GM19099 (cell line): ENCODE measurements around the gene HHAT.

Experiments used
- POLR2A ChIP-seq: IDR thresholded peaks from 3 replicates; pipeline ENCODE4 v1.6.1; 2011; ENCODE audit warnings: low read depth; ENCODE audit not compliant: insufficient read length; ENCODE audit errors: extremely low read depth

Gene HHAT

GRCh38 chr1:210698661-210699060 lies 370.0 kb downstream of the HHAT start:
- TF ChIP-seq POLR2A: no peak

DNA sequence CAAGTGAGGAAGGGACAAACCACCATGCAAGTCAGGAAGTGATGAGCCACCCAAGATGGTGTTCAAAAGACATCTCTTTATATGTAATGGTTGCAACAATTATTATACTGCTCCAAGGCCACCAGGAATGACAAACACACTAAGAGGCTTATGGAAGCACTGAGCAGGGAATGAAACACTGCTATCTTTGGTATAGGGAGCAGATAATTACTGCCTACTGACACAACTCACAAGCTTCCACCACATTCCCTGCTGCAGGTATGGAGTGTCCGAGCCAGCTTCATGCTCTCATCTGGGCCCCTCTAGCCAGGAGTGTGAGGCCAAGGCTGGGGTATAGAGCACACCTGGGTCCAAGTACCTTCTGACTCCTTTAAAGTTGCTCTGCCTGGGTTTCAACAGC lies 371.4 kb downstream of the HHAT start:
- TF ChIP-seq POLR2A: no peak

DNA sequence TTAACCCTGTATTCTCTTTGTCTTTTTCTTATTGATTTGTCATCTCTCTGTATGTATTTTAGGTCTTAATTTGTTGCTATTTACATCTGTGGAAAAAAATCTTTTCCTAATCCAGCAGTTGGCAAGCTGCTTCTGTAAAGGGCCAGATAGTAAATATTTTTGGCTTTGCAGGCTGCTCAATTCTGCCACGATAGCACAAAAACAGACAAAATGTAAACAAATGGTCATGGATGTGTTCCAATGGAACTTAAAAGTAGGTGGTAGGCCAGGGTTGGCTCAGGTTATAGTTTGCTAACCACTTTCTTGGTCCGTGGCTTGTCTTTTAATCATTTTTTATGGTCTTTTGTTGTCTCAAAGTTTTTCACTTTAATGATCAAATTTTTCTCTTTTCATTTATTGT lies 371.8 kb downstream of the HHAT start:
- no peak for TF ChIP-seq POLR2A

DNA sequence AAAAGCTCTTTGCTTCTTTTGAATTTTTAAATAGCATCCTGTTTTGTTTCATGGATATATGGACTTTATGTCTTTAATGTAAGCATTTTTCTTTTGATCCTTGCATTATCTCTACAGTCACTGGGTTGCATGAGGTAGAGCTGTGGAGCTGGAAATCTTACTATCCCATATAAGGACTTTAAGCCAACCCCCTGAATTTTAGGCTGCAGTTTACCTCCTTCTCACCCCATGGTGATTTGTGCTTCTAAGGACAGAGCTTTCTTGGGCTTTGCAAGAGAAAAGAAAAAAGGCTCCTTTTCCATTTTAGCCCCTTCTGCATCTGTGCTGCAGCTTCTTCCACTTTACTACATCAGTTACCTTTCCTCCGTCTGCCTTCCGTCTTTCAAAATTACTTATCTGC lies 373.8 kb downstream of the HHAT start:
- no peak for TF ChIP-seq POLR2A

- no peak for TF ChIP-seq POLR2A
Measured at GRCh38 chr1:210703593-210703992, 374.9 kb downstream of the HHAT start.

GRCh38 chr1:210705086-210705485 lies 376.4 kb downstream of the HHAT start:
- no peak for TF ChIP-seq POLR2A

DNA sequence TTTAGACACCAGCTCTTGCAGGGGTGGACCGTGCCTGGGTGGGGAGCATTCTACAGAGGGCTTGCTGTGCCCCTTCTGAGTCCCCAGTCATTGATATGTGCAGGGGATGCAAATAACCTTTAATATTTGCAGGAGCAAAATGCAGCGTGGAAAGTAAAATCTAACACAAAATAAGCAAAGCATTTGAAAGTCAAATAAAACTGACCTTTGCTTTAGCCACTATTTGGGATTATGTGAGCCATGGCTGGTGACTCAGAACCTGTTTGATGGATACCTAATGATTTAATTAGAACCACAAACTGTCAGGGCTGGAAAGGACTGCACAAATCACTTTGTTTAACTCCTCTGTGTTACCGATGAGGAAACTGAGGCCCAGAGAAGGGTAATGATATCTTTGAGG lies 377.5 kb downstream of the HHAT start:
- no peak for TF ChIP-seq POLR2A

- no peak for TF ChIP-seq POLR2A
Measured at GRCh38 chr1:210707300-210708240, 378.9 kb downstream of the HHAT start.

DNA sequence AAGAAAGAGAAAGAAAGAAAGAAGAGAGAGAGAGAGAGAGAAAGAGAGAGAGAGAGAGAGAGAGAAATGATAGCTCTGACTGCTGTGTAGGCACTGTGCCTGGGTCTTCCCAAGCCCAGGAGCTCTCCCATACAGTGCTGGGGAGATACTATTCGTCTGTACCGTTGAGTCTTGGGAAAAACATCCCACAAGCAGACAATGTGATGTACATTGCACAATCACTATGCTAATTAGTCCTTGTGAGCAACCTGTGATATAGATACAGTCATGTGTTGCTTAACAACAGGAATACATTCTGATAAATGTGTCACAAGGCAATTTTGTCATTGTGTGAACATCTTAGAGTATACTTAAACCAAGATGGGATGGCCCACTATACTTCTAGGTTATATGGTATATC lies 381.0 kb downstream of the HHAT start:
- no peak for TF ChIP-seq POLR2A

- no peak for TF ChIP-seq POLR2A
Measured at GRCh38 chr1:210711825-210712612, 383.3 kb downstream of the HHAT start.

- TF ChIP-seq POLR2A: no peak
Measured at GRCh38 chr1:210715072-210715471, 386.4 kb downstream of the HHAT start.

- TF ChIP-seq POLR2A: no peak
Measured at GRCh38 chr1:210722410-210723081, 393.8 kb downstream of the HHAT start.

- TF ChIP-seq POLR2A: no peak
Measured at GRCh38 chr1:210723646-210724045, 394.9 kb downstream of the HHAT start.

DNA sequence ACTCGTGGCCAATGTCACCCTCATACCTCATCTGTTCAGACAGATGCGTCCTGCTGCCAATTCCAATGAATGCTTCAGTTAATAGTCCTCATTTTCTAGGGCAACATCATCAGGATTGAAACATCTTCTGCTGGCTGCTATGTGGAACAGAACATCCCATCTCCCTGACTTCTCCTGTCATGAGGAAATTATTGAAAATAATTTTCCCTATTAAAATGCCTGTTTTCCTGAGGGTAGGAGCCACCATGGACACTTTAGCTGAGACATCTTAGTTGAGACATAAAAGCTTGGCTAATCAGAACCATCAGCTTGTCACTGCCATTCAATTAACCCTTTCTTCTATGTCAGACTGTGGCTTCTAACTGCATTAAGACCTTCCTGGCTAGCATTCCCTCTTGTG lies 396.1 kb downstream of the HHAT start:
- no peak for TF ChIP-seq POLR2A
